Progenitor cell of endocrine pancreas (in vitro differentiated cells): ENCODE data around the gene PIGH. TPM values are rescaled to one million over a fixed set of nuclear protein-coding genes. Genes with fewer than 3 reads are reported as not detected.

Source experiments
- DNase-seq: peaks from one replicate; pipeline ENCODE4 v3.0.0; 2021; ENCODE audit warnings: low spot score; ENCODE audit not compliant: unreplicated experiment
- H3K27ac Mint-ChIP-seq: 2 replicates; pipeline ENCODE4 v1.8.0; 2021; ENCODE audit warnings: mild to moderate bottlenecking, moderate library complexity, mixed read lengths
- H3K27me3 Mint-ChIP-seq: 2 replicates; pipeline ENCODE4 v1.8.0; 2021; ENCODE audit warnings: mixed read lengths
- H3K36me3 Mint-ChIP-seq: 2 replicates; pipeline ENCODE4 v1.8.0; 2022; ENCODE audit warnings: mixed read lengths; ENCODE audit not compliant: insufficient read depth
- H3K4me1 Mint-ChIP-seq: 2 replicates; pipeline ENCODE4 v1.8.0; 2021; ENCODE audit warnings: low read depth, mixed read lengths
- H3K4me3 Mint-ChIP-seq: 2 replicates; pipeline ENCODE4 v1.8.0; 2021; ENCODE audit warnings: low read depth, mild to moderate bottlenecking, moderate library complexity, mixed read lengths
- H3K9me3 Mint-ChIP-seq: 2 replicates; pipeline ENCODE4 v1.8.0; 2021; ENCODE audit warnings: low read depth, mixed read lengths
- total RNA-seq: library from RNA; stranded (reverse); gene quantifications from 2 replicates; pipeline ENCODE4 v1.2.1, GENCODE V29; 2021
- TF ChIP-seq, protein P1 (sequence below): fragments of 200-600 bp; sonication (generic); IDR thresholded peaks from one replicate; pipeline ENCODE4 v1.5.0; 2021; ENCODE audit warnings: antibody characterized with exemption, mild to moderate bottlenecking; ENCODE audit not compliant: unreplicated experiment

PIGH gene
- total RNA-seq, 1 donor from 2014 or later = 18.9 TPM

DNA sequence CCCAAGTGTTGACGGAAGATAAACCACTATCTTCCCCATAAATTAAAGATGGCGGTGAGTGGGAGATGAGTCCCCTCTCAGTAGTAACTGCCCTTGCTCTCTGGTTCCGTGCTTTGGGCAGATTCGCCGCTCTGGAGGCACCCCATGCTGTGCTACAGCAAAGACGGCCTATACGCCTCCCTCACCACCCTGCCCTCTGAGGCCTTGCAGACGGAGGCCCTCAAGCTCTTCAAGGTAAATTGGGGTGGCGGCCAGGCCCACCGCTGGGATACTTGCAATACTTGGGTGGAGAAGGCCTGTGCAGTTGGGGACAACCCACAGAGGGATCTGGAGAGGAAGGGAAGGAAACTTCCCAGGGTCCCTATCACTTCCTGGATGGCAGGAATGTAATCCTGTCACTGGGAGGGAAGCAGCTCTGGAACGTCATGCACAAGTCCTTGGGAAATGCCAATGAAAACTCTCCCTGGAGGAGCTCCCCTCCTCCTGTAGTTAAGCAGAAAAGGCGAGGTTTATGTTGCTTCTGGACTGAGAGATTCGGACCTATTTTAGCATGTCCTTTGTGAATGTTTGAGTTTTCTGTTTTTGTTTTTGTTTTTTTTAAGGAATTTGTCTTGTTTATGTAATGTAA lies 22.8 kb downstream of the PIGH start:
- peaks cover 14% of the 10 kb centered on the region for H3K4me1 Mint-ChIP-seq
- H3K36me3 Mint-ChIP-seq = peaks cover 22% of the 10 kb centered on the region
- H3K27ac Mint-ChIP-seq = no peak overlapping the region
- no peaks in the 10 kb centered on the region for H3K27me3 Mint-ChIP-seq
- DNase-seq = no peak
- no peaks in the 10 kb centered on the region for H3K9me3 Mint-ChIP-seq
- TF ChIP-seq, protein P1, sequence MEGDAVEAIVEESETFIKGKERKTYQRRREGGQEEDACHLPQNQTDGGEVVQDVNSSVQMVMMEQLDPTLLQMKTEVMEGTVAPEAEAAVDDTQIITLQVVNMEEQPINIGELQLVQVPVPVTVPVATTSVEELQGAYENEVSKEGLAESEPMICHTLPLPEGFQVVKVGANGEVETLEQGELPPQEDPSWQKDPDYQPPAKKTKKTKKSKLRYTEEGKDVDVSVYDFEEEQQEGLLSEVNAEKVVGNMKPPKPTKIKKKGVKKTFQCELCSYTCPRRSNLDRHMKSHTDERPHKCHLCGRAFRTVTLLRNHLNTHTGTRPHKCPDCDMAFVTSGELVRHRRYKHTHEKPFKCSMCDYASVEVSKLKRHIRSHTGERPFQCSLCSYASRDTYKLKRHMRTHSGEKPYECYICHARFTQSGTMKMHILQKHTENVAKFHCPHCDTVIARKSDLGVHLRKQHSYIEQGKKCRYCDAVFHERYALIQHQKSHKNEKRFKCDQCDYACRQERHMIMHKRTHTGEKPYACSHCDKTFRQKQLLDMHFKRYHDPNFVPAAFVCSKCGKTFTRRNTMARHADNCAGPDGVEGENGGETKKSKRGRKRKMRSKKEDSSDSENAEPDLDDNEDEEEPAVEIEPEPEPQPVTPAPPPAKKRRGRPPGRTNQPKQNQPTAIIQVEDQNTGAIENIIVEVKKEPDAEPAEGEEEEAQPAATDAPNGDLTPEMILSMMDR = no peak
- no peak overlapping the region for H3K4me3 Mint-ChIP-seq

DNA sequence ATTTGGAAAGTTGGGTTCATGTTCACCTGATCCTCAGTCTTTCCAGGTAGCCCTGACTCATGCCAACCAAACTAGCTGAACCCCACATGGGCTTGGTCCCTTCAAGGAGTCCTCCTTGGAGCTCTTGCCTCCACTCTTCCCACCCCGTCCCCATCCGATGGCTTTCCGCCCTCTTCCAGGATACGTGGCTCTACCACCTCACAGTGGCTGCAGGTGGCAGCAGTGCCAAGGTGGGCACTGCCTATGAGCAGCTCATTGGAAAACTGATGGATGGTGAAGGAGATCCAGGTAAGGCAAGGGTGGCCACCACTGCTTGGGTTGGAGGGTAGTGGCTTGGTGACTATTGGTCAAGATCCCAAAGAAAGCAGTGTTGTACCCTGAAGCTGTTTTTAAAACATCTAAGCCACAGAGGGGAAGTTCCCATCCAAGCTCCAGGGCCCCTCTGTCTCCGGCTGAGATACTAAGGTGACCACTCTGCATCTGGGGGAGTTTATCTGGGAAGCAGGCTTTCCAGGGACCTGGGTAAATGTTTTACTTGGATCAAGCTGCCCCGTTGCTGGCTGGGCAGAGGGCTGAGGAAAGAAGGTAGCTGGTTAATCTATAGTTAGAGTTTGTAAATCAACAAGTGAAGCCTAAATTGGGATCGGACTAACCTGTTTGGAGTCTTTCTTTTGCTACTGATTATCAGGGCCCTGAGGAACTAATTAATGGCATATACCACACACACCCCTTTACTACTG lies 23.7 kb downstream of the PIGH start:
- Mint-ChIP-seq H3K9me3 (no peaks in the 10 kb centered on the region), H3K4me1 (peaks cover 14% of the 10 kb centered on the region), H3K27ac (peak overlapping the region; percentile 84), H3K36me3 (peaks cover 22% of the 10 kb centered on the region), H3K27me3 (no peaks in the 10 kb centered on the region), H3K4me3 (no peak overlapping the region)
- no peak for DNase-seq
- TF ChIP-seq, protein P1 = no peak

DNA sequence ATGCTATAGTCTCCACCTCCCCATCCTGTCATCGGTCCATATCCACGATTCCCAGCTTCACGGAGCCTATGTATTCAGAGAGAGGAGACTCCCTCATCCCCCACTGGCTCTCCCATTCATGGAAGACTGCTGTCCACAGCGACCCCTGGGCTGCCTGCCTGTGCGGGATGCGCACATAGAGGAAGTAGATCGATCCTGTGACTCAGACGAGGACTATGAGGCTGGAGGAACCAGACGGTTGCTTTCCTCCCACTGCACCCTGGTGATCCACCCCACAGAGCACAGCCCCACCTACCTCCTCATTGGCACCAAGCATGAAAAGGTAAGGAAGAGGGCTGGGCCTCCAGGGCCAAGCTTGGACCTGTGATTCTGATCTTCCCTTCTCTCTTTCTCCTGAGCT lies 24.4 kb downstream of the PIGH start:
- H3K36me3 Mint-ChIP-seq = peaks cover 21% of the 10 kb centered on the region
- H3K4me3 Mint-ChIP-seq = no peak overlapping the region
- peaks cover 18% of the 10 kb centered on the region for H3K4me1 Mint-ChIP-seq
- H3K27ac Mint-ChIP-seq = peak overlapping the region; percentile 69
- TF ChIP-seq, protein P1 = no peak
- H3K9me3 Mint-ChIP-seq = no peaks in the 10 kb centered on the region
- no peaks in the 10 kb centered on the region for H3K27me3 Mint-ChIP-seq
- DNase-seq = no peak

DNA sequence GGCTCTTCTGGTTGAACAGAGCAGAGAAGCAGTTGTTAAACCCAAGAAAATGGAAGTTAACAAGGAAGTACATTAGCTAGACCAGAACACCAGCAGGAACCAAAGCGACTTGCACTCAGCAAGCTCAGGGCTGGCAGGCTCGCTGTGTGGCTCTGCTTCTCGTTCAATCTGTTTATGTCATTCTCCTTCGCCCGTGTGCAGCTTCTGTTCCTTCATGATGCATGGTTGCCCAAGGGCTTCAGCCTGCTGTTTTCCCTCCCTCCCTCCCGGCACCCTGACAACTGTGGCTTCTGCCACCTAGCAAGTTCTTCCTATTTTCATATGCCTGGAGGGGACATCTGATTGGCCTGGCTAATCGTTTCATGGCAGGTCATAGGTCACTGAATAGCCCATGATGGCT lies 25.3 kb downstream of the PIGH start:
- H3K27ac Mint-ChIP-seq = no peak overlapping the region
- peaks cover 20% of the 10 kb centered on the region for H3K36me3 Mint-ChIP-seq
- TF ChIP-seq, protein P1 = no peak
- H3K9me3 Mint-ChIP-seq = no peaks in the 10 kb centered on the region
- no peaks in the 10 kb centered on the region for H3K27me3 Mint-ChIP-seq
- no peak for DNase-seq
- peaks cover 18% of the 10 kb centered on the region for H3K4me1 Mint-ChIP-seq
- no peak overlapping the region for H3K4me3 Mint-ChIP-seq

DNA sequence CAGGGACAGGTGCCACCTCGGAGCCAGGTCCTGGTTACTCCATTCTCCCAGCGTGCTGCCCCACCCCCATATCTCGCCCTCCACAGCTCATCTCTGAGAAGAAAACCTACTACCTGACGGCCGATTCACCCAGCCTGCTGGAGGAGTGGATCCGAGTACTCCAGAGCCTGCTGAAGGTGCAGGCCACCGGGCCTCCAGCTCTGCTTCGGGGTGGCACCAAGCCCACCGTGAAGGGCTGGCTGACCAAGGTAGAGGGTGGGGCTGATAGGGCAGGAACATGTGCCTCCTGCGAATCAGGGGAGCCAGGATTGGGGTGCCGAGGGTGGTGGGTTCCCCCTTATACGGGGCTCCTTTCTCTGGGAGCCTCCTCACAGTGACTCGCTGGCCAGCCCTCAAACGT lies 25.9 kb downstream of the PIGH start:
- Mint-ChIP-seq H3K4me3 (no peak overlapping the region), H3K36me3 (peaks cover 18% of the 10 kb centered on the region), H3K9me3 (no peaks in the 10 kb centered on the region), H3K4me1 (peaks cover 18% of the 10 kb centered on the region), H3K27ac (no peak overlapping the region), H3K27me3 (no peaks in the 10 kb centered on the region)
- no peak for DNase-seq
- TF ChIP-seq, protein P1 = no peak
